ENCODE measurements around the gene GRM5.

- TF ChIP-seq CTCF (IDR thresholded peaks at IDR 0.05) (no peak), EZH2phosphoT487 (IDR thresholded peaks at IDR 0.05) (no peak), EZH2 (IDR thresholded peaks at IDR 0.05) (no peak)
Measured at GRCh38 chr11:88575916-88576315, 489.9 kb downstream of the GRM5 start.

Data from neural progenitor cell (in vitro differentiated cells).